HEK293 (cell line): ENCODE data around the gene RSPRY1.

Experiments used
- CTCF ChIA-PET: fragments of 350-600 bp; formaldehyde crosslinking; extraction: SDS; loops from one replicate; lab custom pipeline; 2021; ENCODE audit warnings: antibody characterized with exemption; lab: Yijun Ruan, JAX
- POLR2A ChIA-PET: fragments of 300-600 bp; formaldehyde crosslinking; extraction: SDS; loops from one replicate; lab custom pipeline; 2020; ENCODE audit warnings: antibody characterized with exemption, inconsistent platforms; lab: Yijun Ruan, JAX
- H3K27ac ChIP-seq: fragments of 200-500 bp; sonication (Bioruptor generic); 2 replicates; pipeline ENCODE4 v1.5.1; 2014; ENCODE audit warnings: low read depth, low read length, control low read depth, inconsistent platforms; ENCODE audit errors: extremely low read depth
- H3K36me3 ChIP-seq, 2 experiments: fragments of 200-500 bp in 1 of 2; sonication (Bioruptor generic) in 1 of 2; 1 replicate in 1 of 2; 2 replicates in 1 of 2; pipeline ENCODE4 v1.5.1; 2014 to 2017; ENCODE audit warnings: inconsistent platforms in 2 of 2, low read length in 2 of 2; ENCODE audit not compliant: control insufficient read depth in 2 of 2, insufficient read depth in 1 of 2
- H3K4me1 ChIP-seq: fragments of 200-500 bp; sonication (Bioruptor generic); 2 replicates; pipeline ENCODE4 v1.5.1; 2014; ENCODE audit warnings: mild to moderate bottlenecking, low read length, inconsistent platforms; ENCODE audit not compliant: control insufficient read depth, insufficient read depth
- H3K4me3 ChIP-seq: 2 replicates; pipeline ENCODE4 v1.5.1; 2011; ENCODE audit warnings: low read depth, mild to moderate bottlenecking, control low read depth, low read length, moderate library complexity
- H3K9me3 ChIP-seq: fragments of 200-500 bp; sonication (Bioruptor generic); 2 replicates; pipeline ENCODE4 v1.5.1; 2014; ENCODE audit warnings: low read depth, low read length, inconsistent platforms; ENCODE audit not compliant: control insufficient read depth, insufficient read depth
- ELK4 ChIP-seq: IDR thresholded peaks from 2 replicates; pipeline ENCODE4 v1.6.1; 2011; ENCODE audit warnings: mild to moderate bottlenecking, low read depth, low read length, borderline replicate concordance
- INSM2 ChIP-seq: fragments of 450-650 bp; formaldehyde crosslinking; IDR thresholded peaks from 2 replicates; pipeline ENCODE4 v1.5.1; 2016; ENCODE audit warnings: missing biosample characterization, missing genetic modification characterization
- KLF7 ChIP-seq: fragments of 450-650 bp; formaldehyde crosslinking; IDR thresholded peaks from 2 replicates; pipeline ENCODE4 v1.5.1; 2016; ENCODE audit warnings: missing biosample characterization, missing genetic modification characterization, borderline replicate concordance
- MYNN ChIP-seq: fragments of 450-650 bp; formaldehyde crosslinking; IDR thresholded peaks from 2 replicates; pipeline ENCODE4 v1.5.1; 2016; ENCODE audit warnings: missing biosample characterization, missing genetic modification characterization, borderline replicate concordance
- MZF1 ChIP-seq: fragments of 450-650 bp; formaldehyde crosslinking; IDR thresholded peaks from 2 replicates; pipeline ENCODE4 v1.5.1; 2017; ENCODE audit warnings: missing biosample characterization, missing genetic modification characterization, borderline replicate concordance
- SCRT1 ChIP-seq: fragments of 450-650 bp; formaldehyde crosslinking; IDR thresholded peaks from 2 replicates; pipeline ENCODE4 v1.5.1; 2016; ENCODE audit warnings: missing biosample characterization, missing genetic modification characterization, borderline replicate concordance
- SCRT2 ChIP-seq: fragments of 450-650 bp; formaldehyde crosslinking; IDR thresholded peaks from 2 replicates; pipeline ENCODE4 v1.5.1; 2016; ENCODE audit warnings: missing biosample characterization, missing genetic modification characterization
- SP3 ChIP-seq: fragments of 450-650 bp; formaldehyde crosslinking; IDR thresholded peaks from 2 replicates; pipeline ENCODE4 v1.5.1; 2016; ENCODE audit warnings: missing biosample characterization, missing genetic modification characterization
- WT1 ChIP-seq: fragments of 450-650 bp; formaldehyde crosslinking; IDR thresholded peaks from 2 replicates; pipeline ENCODE4 v1.5.1; 2016; ENCODE audit warnings: missing biosample characterization, missing genetic modification characterization
- ZBTB20 ChIP-seq: fragments of 450-650 bp; formaldehyde crosslinking; IDR thresholded peaks from 2 replicates; pipeline ENCODE4 v1.5.1; 2016; ENCODE audit warnings: missing biosample characterization, missing genetic modification characterization
- ZBTB49 ChIP-seq: fragments of 450-650 bp; formaldehyde crosslinking; IDR thresholded peaks from 2 replicates; pipeline ENCODE4 v1.5.1; 2016; ENCODE audit warnings: missing biosample characterization, missing genetic modification characterization, low read depth
- ZNF121 ChIP-seq: fragments of 450-650 bp; formaldehyde crosslinking; IDR thresholded peaks from 2 replicates; pipeline ENCODE4 v1.5.1; 2016; ENCODE audit warnings: missing biosample characterization, missing genetic modification characterization
- ZNF19 ChIP-seq: fragments of 450-650 bp; formaldehyde crosslinking; IDR thresholded peaks from 2 replicates; pipeline ENCODE4; 2016; ENCODE audit warnings: missing biosample characterization, missing genetic modification characterization, low read depth
- ZNF26 ChIP-seq: fragments of 450-650 bp; formaldehyde crosslinking; IDR thresholded peaks from 2 replicates; pipeline ENCODE4 v1.5.1; 2016; ENCODE audit warnings: missing biosample characterization, missing genetic modification characterization
- ZNF266 ChIP-seq: fragments of 450-650 bp; formaldehyde crosslinking; IDR thresholded peaks from 2 replicates; pipeline ENCODE4 v1.5.1; 2016; ENCODE audit warnings: missing biosample characterization, missing genetic modification characterization, low read depth
- ZNF394 ChIP-seq: fragments of 450-650 bp; formaldehyde crosslinking; IDR thresholded peaks from 2 replicates; pipeline ENCODE4 v1.5.1; 2016; ENCODE audit warnings: missing biosample characterization, missing genetic modification characterization, mild to moderate bottlenecking, moderate library complexity, borderline replicate concordance
- ZNF48 ChIP-seq: fragments of 450-650 bp; formaldehyde crosslinking; IDR thresholded peaks from 2 replicates; pipeline ENCODE4 v1.5.1; 2016; ENCODE audit warnings: missing biosample characterization, missing genetic modification characterization
- ZNF514 ChIP-seq: fragments of 450-650 bp; formaldehyde crosslinking; IDR thresholded peaks from 2 replicates; pipeline ENCODE4 v1.5.1; 2016; ENCODE audit warnings: missing biosample characterization, missing genetic modification characterization
- ZNF521 ChIP-seq: fragments of 450-650 bp; formaldehyde crosslinking; IDR thresholded peaks from 2 replicates; pipeline ENCODE4 v1.5.1; 2017; ENCODE audit warnings: missing biosample characterization, mild to moderate bottlenecking, missing genetic modification characterization
- ZNF664 ChIP-seq: fragments of 450-650 bp; formaldehyde crosslinking; IDR thresholded peaks from 2 replicates; pipeline ENCODE4 v1.5.1; 2016; ENCODE audit warnings: missing biosample characterization, missing genetic modification characterization
- ZSCAN4 ChIP-seq: fragments of 450-650 bp; formaldehyde crosslinking; IDR thresholded peaks from 2 replicates; pipeline ENCODE4 v1.5.1; 2017; ENCODE audit warnings: missing biosample characterization, missing genetic modification characterization
- ZSCAN5A ChIP-seq: fragments of 450-650 bp; formaldehyde crosslinking; IDR thresholded peaks from 2 replicates; pipeline ENCODE4 v1.5.1; 2016; ENCODE audit warnings: missing biosample characterization, missing genetic modification characterization

Gene RSPRY1

GRCh38 chr16:57238682-57239081 lies 52.6 kb downstream of the RSPRY1 start:
- CTCF ChIA-PET = no interaction called here
- Histone ChIP-seq H3K4me1 (peaks cover 7% of the 10 kb centered on the region; the same call in 1 of the 2 replicates), H3K36me3 (peaks cover 9 to 43% of the 10 kb centered on the region in 2 experiments; a peak in 2 of 3 replicates), H3K4me3 (no peak overlapping the region)
- POLR2A ChIA-PET = no interaction called here
- no peak for TF ChIP-seq ZBTB49 (tag by site-specific recombination)
- no peak for TF ChIP-seq SCRT2 (tag by site-specific recombination)
- TF ChIP-seq ZNF121 = no peak
- TF ChIP-seq ZNF394 (tag by site-specific recombination) = no peak
- TF ChIP-seq MYNN (tag by site-specific recombination) = no peak
- TF ChIP-seq SP3 (tag by site-specific recombination) = no peak
- no peak for TF ChIP-seq ZNF521 (tag by site-specific recombination)
- no peak for TF ChIP-seq SCRT1
- no peak for TF ChIP-seq ZNF266 (tag by site-specific recombination)
- no peak for TF ChIP-seq ZSCAN4
- TF ChIP-seq ZSCAN5A (tag by site-specific recombination) = no peak
- TF ChIP-seq WT1 (tag by site-specific recombination) = no peak
- TF ChIP-seq, all 188 proteins: peak for 0
- Histone ChIP-seq H3K9me3 (no peaks in the 10 kb centered on the region), H3K27ac (no peak overlapping the region)

GRCh38 chr16:57239107-57239506 lies 53.0 kb downstream of the RSPRY1 start:
- H3K4me3 ChIP-seq = no peak overlapping the region
- no peaks in the 10 kb centered on the region for H3K9me3 ChIP-seq
- no peak overlapping the region for H3K27ac ChIP-seq
- ChIA-PET POLR2A (no interaction called here), CTCF (interaction anchor here (1.1 kb wide), 1 partner anchor 155 kb away, joined by 4 read pairs; no protein-coding TSS in a partner anchor)
- H3K36me3 ChIP-seq = peaks cover 6 to 39% of the 10 kb centered on the region in 2 experiments; a peak in 2 of 3 replicates
- TF ChIP-seq ZNF19 (tag by site-specific recombination) (no peak), MZF1 (tag by site-specific recombination) (0 out of 2 replicates have a peak, but pooled peaks have one; percentile 13)
- H3K4me1 ChIP-seq = peaks cover 7% of the 10 kb centered on the region; the same call in 1 of the 2 replicates

GRCh38 chr16:57240851-57241250 lies 54.7 kb downstream of the RSPRY1 start:
- CTCF ChIA-PET = interaction anchor here (0.6 to 0.8 kb wide), 4 partner anchors 23 to 1728 kb away, joined by 3 to 4 read pairs (median 3); no protein-coding TSS in a partner anchor
- Histone ChIP-seq H3K36me3 (peaks cover 6 to 22% of the 10 kb centered on the region in 2 experiments; a peak in 2 of 3 replicates), H3K9me3 (no peaks in the 10 kb centered on the region), H3K4me3 (no peak overlapping the region), H3K4me1 (peaks cover under 1% of the 10 kb centered on the region; the same call in 1 of the 2 replicates), H3K27ac (no peak overlapping the region)
- POLR2A ChIA-PET = interaction anchor here (1.3 kb wide), 1 partner anchor 9 kb away, joined by 3 read pairs; no protein-coding TSS in a partner anchor
- TF ChIP-seq ZNF26 (tag by site-specific recombination) (no peak), ZNF664 (no peak), ZNF514 (tag by site-specific recombination) (no peak), ZNF48 (tag by site-specific recombination) (no peak), KLF7 (no peak), ZNF394 (tag by site-specific recombination) (no peak), ZBTB20 (tag by site-specific recombination) (no peak), ELK4 (no peak), INSM2 (no peak)
